ENCODE data around the gene CDHR3.

The CDHR3 gene

GRCh38 chr7:105935250-105935649 lies 27.8 kb upstream of the CDHR3 start:
- H2AFZ ChIP-seq = no peak overlapping the region
- H3K9ac ChIP-seq = no peak overlapping the region
- no peak overlapping the region for H3K27ac ChIP-seq
- H3K4me1 ChIP-seq = peaks cover 5% of the 10 kb centered on the region
- no peaks in the 10 kb centered on the region for H3K36me3 ChIP-seq (ENCODE audit: control insufficient read depth, insufficient read depth, low read length)
- H3K9me3 ChIP-seq (ENCODE audit: control insufficient read depth, low read length) = no peaks in the 10 kb centered on the region
- no peak for TF ChIP-seq CTCF (IDR thresholded peaks at IDR 0.05)
- no peak overlapping the region for H3K4me3 ChIP-seq (ENCODE audit: low read depth, low read length)
- H3K27me3 ChIP-seq (ENCODE audit: control insufficient read depth, insufficient read depth, low read length) = no peaks in the 10 kb centered on the region
- H3K79me2 ChIP-seq = no peaks in the 10 kb centered on the region
- no peak overlapping the region for H3K4me2 ChIP-seq (ENCODE audit: low read length)

- TF ChIP-seq CTCF (IDR thresholded peaks at IDR 0.05) = no peak
- H3K36me3 ChIP-seq (ENCODE audit: control insufficient read depth, insufficient read depth, low read length) = no peaks in the 10 kb centered on the region
- no peak overlapping the region for H3K27ac ChIP-seq
- no peak overlapping the region for H2AFZ ChIP-seq
- H3K4me1 ChIP-seq = peaks cover 12% of the 10 kb centered on the region
- H3K9ac ChIP-seq = no peak overlapping the region
- no peaks in the 10 kb centered on the region for H3K27me3 ChIP-seq (ENCODE audit: control insufficient read depth, insufficient read depth, low read length)
- H3K79me2 ChIP-seq = no peaks in the 10 kb centered on the region
- H3K4me2 ChIP-seq (ENCODE audit: low read length) = no peak overlapping the region
- no peaks in the 10 kb centered on the region for H3K9me3 ChIP-seq (ENCODE audit: control insufficient read depth, low read length)
- H3K4me3 ChIP-seq (ENCODE audit: low read depth, low read length) = no peak overlapping the region
Observed at GRCh38 chr7:105937411-105937810, 25.7 kb upstream of the CDHR3 start.

GRCh38 chr7:105940109-105940508 lies 23.0 kb upstream of the CDHR3 start:
- no peak overlapping the region for H3K9ac ChIP-seq
- H3K36me3 ChIP-seq (ENCODE audit: control insufficient read depth, insufficient read depth, low read length) = no peaks in the 10 kb centered on the region
- H3K27ac ChIP-seq = no peak overlapping the region
- no peaks in the 10 kb centered on the region for H3K27me3 ChIP-seq (ENCODE audit: control insufficient read depth, insufficient read depth, low read length)
- no peak overlapping the region for H3K4me2 ChIP-seq (ENCODE audit: low read length)
- H3K9me3 ChIP-seq (ENCODE audit: control insufficient read depth, low read length) = no peaks in the 10 kb centered on the region
- H2AFZ ChIP-seq = no peak overlapping the region
- TF ChIP-seq CTCF (IDR thresholded peaks at IDR 0.05) = no peak
- H3K79me2 ChIP-seq = no peaks in the 10 kb centered on the region
- no peak overlapping the region for H3K4me3 ChIP-seq (ENCODE audit: low read depth, low read length)
- H3K4me1 ChIP-seq = peaks cover 12% of the 10 kb centered on the region

- H3K36me3 ChIP-seq (ENCODE audit: control insufficient read depth, insufficient read depth, low read length) = no peaks in the 10 kb centered on the region
- no peaks in the 10 kb centered on the region for H3K79me2 ChIP-seq
- no peak overlapping the region for H2AFZ ChIP-seq
- H3K27ac ChIP-seq = no peak overlapping the region
- H3K4me3 ChIP-seq (ENCODE audit: low read depth, low read length) = no peak overlapping the region
- H3K4me2 ChIP-seq (ENCODE audit: low read length) = no peak overlapping the region
- no peak overlapping the region for H3K9ac ChIP-seq
- TF ChIP-seq CTCF (IDR thresholded peaks at IDR 0.05) = no peak
- H3K4me1 ChIP-seq = peaks cover 12% of the 10 kb centered on the region
- H3K27me3 ChIP-seq (ENCODE audit: control insufficient read depth, insufficient read depth, low read length) = no peaks in the 10 kb centered on the region
- H3K9me3 ChIP-seq (ENCODE audit: control insufficient read depth, low read length) = no peaks in the 10 kb centered on the region
Observed at GRCh38 chr7:105941596-105941995, 21.5 kb upstream of the CDHR3 start.

GRCh38 chr7:105943486-105943885 lies 19.6 kb upstream of the CDHR3 start:
- Histone ChIP-seq H3K79me2 (no peaks in the 10 kb centered on the region), H3K4me3 (ENCODE audit: low read depth, low read length) (no peak overlapping the region), H3K9me3 (ENCODE audit: control insufficient read depth, low read length) (no peaks in the 10 kb centered on the region), H3K4me2 (ENCODE audit: low read length) (no peak overlapping the region), H3K9ac (no peak overlapping the region), H3K36me3 (ENCODE audit: control insufficient read depth, insufficient read depth, low read length) (no peaks in the 10 kb centered on the region), H2AFZ (no peak overlapping the region), H3K27me3 (ENCODE audit: control insufficient read depth, insufficient read depth, low read length) (no peaks in the 10 kb centered on the region), H3K27ac (no peak overlapping the region), H3K4me1 (peaks cover 12% of the 10 kb centered on the region)
- TF ChIP-seq CTCF (IDR thresholded peaks at IDR 0.05) = no peak

Measured in parathyroid adenoma (tissue), 2 donors.